Measurements from ENCODE around the gene CD151.

GRCh38 chr11:831118-831864 is 1.5 kb upstream of the CD151 start:
- TF ChIP-seq, protein P1, sequence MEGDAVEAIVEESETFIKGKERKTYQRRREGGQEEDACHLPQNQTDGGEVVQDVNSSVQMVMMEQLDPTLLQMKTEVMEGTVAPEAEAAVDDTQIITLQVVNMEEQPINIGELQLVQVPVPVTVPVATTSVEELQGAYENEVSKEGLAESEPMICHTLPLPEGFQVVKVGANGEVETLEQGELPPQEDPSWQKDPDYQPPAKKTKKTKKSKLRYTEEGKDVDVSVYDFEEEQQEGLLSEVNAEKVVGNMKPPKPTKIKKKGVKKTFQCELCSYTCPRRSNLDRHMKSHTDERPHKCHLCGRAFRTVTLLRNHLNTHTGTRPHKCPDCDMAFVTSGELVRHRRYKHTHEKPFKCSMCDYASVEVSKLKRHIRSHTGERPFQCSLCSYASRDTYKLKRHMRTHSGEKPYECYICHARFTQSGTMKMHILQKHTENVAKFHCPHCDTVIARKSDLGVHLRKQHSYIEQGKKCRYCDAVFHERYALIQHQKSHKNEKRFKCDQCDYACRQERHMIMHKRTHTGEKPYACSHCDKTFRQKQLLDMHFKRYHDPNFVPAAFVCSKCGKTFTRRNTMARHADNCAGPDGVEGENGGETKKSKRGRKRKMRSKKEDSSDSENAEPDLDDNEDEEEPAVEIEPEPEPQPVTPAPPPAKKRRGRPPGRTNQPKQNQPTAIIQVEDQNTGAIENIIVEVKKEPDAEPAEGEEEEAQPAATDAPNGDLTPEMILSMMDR (IDR thresholded peaks at IDR 0.05), result no peak
- no peak for TF ChIP-seq POLR2A (IDR thresholded peaks at IDR 0.05)

Data from thyroid gland (tissue), 4 donors.